Endothelial cell of umbilical vein (primary cell): Measurements from ENCODE around the gene MYEOV.

Experiments used
- CTCF ChIP-seq, 2 donors: IDR thresholded peaks; 1 replicate in 1 of 2; 2 replicates in 1 of 2; pipeline ENCODE4 v1.5.1; 2011; ENCODE audit warnings: low read length in 2 of 2, mild to moderate bottlenecking in 2 of 2, moderate library complexity in 2 of 2, control low read depth in 1 of 2, inconsistent platforms in 1 of 2, low read depth in 1 of 2; ENCODE audit not compliant: insufficient read depth in 1 of 2; ENCODE audit errors: extremely low read depth in 1 of 2
- EZH2 ChIP-seq: IDR thresholded peaks from 2 replicates; pipeline ENCODE4 v1.6.1; 2012; ENCODE audit warnings: borderline replicate concordance, low read depth, mild to moderate bottlenecking, moderate library complexity, low read length, inconsistent platforms; ENCODE audit not compliant: severe bottlenecking
- FOS ChIP-seq: IDR thresholded peaks from 2 replicates; pipeline ENCODE4 v1.6.1; 2011; ENCODE audit warnings: mild to moderate bottlenecking, low read length, moderate library complexity, borderline replicate concordance; ENCODE audit not compliant: insufficient read depth
- JUN ChIP-seq: IDR thresholded peaks from 2 replicates; pipeline ENCODE4 v1.6.1; 2011; ENCODE audit warnings: borderline replicate concordance, low read depth; ENCODE audit not compliant: insufficient read length, insufficient read depth
- MAX ChIP-seq: IDR thresholded peaks from 2 replicates; pipeline ENCODE4 v1.6.1; 2011; ENCODE audit not compliant: insufficient read depth, insufficient read length
- POLR2A ChIP-seq: IDR thresholded peaks from 2 replicates; pipeline ENCODE4 v1.6.1; 2012; ENCODE audit warnings: low read depth, mild to moderate bottlenecking, control low read depth, low read length
- POLR2AphosphoS5 ChIP-seq: IDR thresholded peaks from 2 replicates; pipeline ENCODE4 v1.6.1; 2012; ENCODE audit warnings: low read depth, mild to moderate bottlenecking, control low read depth, low read length, moderate library complexity; ENCODE audit not compliant: insufficient read depth

GRCh38 chr11:69320756-69321741 is 27.1 kb downstream of the MYEOV start:
- TF ChIP-seq CTCF (IDR thresholded peaks at IDR 0.05; ENCODE audit: extremely low read depth in 1 of 2, insufficient read depth in 1 of 2, low read depth in 1 of 2, low read length in 2 of 2) (no peak), POLR2AphosphoS5 (no peak), POLR2A (peak; percentile 17), JUN (no peak), MAX (no peak), FOS (no peak), EZH2 (no peak)
